GM21515 (cell line): ENCODE measurements around the gene STPG2.

Source experiments
- ATAC-seq: cut with Tn5 transposase; IDR thresholded peaks from one replicate; pipeline ENCODE4 v1.9.1; 2021; ENCODE audit not compliant: unreplicated experiment

The STPG2 gene

DNA sequence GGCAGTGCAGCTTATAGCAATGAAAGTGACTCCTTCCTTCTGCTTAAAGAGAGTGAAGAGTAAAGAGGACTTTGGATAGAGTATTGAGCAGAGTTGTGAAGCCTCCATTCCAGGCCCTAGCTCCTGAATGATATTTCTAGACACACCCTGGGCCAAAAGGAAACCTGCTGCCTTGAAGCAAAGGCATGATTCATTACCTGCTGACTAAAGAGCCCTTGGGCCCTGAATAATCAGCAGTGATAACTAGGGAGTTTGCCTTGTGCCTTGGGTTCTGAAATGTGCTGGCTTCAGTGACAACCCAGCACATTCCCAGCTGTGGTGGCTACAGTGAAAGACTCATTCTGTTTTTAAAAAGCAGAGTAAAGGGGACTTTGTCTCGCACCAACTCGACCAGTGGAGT is 49.2 kb downstream of the STPG2 start:
- ATAC-seq = no peak

DNA sequence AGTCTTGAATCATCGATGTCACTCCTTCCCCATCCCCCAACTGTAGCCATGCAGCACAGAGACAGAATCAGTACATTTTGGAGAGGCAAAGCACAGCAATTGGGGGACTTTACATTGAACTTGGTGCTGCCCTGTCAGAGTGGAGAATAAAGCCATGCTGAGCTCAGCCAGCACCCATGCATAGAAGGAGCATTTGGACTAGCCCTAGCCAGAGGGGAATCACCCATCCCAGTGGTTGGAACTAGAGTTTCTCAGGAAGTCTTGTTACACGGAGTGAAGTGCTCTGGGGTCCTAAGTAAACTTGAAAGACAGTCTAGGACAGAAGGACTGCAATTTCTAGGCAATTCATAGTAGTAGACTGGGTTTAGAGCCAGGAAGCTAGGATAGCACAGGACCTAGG is 49.6 kb downstream of the STPG2 start:
- ATAC-seq = no peak

DNA sequence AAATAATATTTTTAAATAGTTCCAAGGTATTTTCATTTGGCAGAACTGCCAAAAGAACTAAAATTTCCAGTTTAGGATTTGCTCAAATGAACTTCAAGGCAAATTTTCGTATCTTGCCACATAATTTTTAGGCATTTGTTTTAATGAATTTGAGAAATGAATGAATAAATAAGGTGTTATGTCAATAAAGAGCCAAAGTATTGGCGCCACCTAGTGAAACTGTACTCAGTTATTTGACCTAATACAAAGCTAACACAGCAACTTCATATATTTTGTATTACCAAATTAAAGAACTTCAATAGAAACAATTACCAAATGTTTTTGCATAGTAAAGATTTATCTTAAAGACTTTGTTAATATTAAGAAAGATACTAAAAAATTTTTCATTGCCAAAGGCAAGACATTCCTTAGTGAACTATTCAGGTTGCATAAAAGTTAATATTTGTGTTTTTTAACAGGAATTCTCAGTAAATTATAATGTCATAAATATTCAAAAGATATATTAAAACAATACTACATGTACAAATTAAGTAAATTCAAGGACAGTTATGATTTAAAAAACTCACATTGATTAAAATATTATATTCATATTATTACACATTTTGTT is 50.3 kb downstream of the STPG2 start:
- no peak for ATAC-seq

DNA sequence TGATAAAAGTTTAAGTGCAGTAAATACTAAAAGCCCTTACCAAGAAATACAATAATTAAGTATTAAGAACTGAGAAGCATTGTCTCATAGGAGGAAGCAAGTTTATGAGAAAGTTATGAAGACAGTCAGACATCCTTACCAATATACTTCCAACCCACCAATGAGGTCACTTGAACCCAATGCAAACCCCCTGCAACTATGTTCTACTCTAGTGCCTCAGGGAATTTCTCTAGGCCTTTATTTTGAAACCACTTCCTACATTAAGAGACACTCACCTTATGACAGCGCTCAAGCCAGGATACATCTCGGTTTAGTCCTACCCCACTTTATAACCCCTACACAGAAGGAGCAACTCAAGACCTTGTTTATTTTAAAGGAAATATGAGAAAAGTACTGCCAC is 61.3 kb downstream of the STPG2 start:
- ATAC-seq = no peak

DNA sequence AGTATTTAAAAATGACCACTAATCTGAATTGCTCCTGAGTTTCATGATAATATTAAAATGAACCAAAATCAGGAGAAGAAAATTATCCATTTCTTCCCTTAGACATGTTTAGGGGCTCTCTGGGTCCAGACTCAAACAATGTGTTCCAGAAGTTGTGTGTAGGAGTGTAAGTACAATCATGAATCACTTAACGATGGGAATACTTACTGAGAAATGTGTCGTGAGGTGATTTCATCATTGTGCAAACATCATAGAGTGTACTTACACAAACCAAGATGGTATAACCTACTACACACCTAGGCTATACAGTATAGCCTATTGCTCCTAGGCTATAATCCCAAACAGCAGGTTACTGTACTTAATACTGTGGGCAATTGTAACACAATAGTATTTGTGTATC is 74.8 kb downstream of the STPG2 start:
- no peak for ATAC-seq

DNA sequence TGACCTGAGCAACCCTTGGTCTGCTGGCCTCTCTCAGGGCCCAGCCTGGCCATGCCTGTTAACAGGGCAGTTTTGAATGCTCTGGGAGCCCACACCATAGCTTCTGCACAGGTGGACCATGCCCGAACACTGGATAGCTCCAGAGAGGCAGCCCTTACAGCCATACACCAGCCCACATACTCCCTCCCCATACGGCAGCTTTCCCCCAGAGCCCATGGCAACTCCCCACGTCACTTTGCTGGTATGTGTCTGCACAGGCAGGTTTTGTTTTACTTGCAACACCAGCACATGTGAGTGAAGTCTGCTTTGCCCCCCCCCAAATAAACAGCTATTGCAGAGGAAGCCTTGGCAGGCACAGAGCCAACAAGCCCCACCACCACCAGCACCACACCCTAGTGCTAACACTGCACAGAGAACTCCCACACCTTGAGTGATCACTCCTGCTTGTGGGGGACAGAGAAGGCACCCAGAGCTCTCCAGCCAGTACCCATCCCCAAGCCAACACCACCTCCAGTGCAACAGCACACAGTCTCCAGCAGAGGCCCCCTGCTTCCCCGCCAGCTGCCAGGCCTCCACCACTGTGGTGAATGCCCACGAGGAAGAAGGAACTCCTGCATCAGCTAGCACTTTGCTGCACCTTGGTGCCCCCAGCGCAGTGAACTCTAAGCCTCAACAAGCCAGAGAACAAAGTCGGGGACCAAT is 87.3 kb downstream of the STPG2 start:
- ATAC-seq = no peak

DNA sequence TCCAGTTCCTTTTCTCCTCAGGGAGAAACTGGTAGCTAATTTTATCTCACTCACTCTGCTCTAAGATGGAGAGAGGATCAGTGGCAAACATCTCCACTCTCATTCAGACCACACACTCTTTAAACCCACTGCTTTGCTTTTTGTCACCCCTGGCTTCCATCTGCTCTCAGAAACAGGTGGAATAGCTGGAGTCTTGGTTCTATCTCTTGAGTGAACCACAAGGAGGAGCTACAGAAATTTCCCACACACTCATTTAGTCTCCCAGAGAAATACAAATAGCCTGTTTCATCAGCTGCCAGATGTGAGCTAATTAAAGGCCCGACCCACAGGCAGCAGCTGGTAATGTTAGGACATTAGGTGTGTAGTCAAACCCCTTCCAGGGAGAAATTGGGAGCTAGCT is 96.6 kb downstream of the STPG2 start:
- ATAC-seq = no peak

DNA sequence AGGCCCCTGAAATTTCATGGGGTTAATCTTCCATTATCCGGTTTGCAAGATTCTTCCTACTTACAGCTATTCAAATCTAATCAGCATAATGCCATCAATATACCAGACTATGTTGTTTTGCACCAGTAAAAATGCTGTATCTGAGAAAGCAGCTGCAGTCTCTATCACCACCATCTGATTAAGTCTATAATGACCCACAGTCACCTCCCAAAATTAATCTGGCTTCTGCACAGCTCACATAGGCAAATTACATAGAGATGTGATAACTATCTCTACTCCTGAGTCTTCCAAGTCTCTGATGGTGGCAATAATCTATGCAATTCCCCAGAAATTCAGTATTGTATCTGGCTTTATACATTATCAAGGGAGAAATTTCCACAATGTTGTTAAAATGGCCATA is 113.2 kb downstream of the STPG2 start:
- no peak for ATAC-seq

DNA sequence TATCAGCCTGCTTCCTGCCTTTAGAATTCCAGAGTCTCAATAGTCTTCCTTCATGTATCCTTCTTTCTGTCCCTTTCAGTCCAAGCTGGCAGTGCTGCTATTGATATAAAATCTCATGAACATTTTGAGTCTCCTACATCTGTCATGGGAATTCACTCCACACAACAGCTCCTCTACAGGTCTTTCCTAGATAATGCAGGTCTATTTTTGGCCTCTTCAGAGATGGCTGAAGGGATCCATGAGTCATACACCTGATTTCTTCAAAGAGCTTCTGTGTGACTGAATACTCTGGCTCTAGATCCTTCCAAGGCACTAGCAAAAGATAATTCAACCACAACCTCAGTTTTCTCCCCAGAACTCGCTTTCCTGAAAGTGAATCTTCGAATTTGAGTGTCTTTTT is 115.4 kb downstream of the STPG2 start:
- ATAC-seq = no peak

DNA sequence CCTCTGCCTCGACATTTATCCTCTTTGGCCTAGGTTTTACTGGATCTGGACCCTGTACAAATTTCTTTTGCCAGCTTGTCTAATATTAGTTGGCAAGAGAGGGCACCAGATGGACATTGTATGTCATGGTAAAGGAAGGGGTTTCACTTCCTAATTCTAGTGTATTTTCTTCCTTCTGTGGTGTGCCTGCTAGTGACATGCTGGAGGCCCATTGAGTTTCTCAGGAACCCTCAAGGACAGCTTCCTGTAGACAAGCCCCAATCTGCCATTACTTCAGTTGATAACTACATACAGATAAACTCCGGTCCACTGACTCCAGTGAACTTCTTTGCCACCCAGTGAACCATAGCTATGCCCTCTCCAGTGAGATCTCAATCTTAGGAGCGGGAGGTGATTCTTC is 116.9 kb downstream of the STPG2 start:
- no peak for ATAC-seq

DNA sequence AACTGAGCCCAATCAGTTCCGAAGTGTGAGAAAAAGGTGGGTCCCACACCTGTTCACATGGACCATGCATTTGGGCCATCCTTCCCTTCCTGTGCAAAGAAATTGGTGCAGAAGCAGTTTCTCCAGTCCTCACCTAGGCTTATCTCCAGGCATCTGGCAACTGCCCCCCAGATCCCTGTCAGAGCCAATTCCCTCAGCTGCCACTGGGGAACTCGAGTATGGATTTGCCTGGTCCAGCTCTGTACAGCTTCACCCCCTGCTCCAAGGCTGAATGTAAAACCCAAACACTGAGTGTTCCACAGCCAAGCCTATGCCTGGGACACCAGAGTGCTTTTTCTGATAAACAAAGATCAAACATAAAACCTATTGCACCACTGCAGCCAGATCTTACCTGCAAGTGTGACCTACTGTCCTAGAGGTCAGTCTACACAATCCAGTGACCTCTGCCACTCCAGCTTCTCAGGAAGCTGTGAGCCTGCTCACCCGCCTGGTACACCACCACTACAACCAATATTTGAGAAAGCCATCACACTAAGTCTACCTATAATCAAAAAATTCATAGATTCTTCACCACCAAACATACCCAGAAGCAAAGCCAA is 136.4 kb downstream of the STPG2 start:
- ATAC-seq = no peak

DNA sequence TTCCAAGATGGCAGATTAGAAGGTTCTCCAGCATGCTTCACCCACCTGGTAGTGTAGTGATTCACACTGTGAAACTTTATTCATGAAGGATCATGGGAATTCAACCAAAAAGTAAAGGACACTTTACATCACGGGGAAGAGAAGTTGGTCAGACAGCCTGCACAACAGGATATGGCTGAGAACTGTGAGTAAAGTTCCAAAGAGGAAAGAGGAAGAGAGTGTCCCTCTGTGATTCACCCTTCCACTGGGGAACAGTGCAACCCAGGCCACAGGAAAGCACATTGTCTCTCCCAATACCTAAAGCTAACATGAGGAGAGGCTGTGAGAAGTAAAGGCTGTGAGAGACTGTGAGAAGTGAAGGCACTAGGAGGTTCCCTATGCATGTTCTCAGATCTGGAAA is 137.2 kb downstream of the STPG2 start:
- no peak for ATAC-seq

DNA sequence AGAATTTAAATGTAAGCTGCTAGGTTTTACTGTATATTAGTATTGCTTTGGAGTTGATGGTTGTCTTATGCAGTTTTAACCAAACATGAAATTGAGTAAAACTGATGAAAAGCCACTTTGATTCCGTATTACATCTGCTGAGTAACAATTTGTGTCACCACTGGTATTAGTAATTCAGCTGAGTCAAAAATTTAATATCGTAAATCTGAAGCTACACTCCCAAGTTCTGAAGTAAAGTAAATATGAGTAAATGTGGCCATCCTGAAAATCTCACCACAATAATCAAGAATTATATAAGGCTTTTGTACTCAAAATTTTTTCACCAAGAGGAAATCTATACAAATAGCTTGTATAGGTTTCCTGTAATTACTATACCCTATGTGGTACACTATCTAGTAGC is 142.3 kb downstream of the STPG2 start:
- no peak for ATAC-seq

DNA sequence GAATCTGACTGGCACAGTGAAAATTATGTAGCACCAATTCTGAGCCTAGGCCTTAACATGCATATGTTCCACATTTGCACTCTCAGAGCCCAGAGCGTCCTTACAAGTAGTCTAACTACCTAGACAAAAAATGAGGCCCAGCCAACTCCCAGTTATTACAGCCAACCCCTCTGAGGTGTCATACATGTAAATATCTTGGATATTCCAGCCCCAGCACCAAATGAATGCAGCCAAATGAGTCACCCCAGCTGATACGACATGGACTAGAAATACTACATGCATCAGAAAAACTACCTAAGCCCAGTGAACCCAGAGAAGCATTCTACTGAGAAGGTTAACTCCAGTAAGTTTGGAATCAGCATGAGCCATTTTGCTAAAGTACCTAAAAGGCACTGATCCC is 145.1 kb downstream of the STPG2 start:
- no peak for ATAC-seq

DNA sequence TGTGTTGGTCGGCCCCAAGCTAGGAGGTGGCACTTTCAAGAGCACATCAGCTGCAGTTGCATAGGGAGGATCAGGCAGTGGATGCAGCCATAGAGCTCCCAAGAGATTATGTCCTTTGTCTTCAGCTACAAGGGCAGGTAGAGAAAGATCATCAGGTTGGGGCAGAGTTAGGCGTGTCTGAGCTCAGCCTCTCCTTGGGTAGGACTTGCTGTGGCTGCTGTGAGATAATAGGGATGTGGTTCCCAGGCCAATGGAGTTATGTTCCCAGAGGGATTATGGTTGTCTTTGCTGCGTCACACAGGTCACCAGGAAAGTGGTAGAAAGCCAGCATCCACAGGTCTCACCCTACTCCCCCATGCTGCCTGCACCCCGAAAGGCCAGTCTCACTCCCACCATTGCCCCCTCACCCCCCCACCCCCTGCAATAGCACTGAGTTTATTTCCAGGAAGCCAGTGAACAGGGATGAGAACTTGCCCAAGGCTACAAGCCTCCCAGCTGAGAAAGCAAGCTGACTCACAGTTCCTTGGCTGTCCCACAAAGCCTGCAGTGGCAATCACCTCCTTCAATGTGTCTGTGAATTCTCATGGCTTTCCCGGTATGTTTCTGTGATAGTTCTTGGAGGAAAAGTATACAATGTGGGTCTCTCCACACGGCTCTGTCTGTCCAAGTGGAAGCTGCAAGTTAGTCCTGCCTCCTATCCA is 148.4 kb downstream of the STPG2 start:
- no peak for ATAC-seq

DNA sequence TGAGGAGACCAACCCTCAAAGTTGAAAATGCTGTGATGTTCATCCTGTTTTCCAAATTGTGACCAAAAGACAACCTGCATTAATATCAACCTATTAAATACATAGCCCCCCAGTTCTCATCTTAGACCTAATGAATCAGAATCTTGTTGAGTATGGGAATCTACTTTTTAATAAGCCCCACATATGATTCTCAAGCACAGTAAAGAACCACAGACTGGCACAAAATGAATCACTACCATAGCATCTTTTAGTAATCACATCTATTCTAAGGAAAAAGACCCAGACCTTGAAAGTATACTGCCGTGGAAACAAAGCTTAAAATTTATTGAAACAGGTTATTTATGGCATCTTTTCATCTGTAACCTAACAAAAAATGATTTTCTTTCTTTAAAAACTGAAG is 152.9 kb downstream of the STPG2 start:
- no peak for ATAC-seq

DNA sequence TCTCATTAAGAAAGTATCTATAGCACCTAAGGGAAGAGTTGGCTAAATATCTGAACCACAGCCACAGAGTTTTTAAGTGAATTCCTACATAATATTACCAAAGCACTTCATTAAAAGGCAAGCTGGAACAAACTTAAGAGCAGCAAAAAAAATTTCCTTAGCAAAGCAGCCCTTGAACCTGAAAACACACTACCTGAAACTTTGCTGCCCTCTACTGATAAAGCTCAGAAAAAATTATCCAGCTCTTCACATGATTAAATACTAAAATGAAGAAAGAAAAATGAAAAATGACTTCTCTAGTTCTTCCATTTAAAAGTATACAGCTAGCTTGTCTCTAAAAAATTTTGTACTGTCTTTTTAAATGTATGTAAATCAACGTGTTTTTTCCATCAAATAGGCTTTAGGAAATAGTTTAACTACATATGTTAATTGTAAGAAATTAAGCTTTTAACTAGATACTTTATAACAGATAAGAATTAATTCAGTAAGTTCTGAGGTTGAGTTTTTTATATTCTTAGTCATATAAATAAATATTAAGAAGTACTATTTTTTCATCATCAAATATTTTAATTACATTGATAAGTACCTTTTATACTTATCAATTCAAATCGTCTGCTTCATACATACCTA is 156.1 kb downstream of the STPG2 start:
- ATAC-seq = no peak

DNA sequence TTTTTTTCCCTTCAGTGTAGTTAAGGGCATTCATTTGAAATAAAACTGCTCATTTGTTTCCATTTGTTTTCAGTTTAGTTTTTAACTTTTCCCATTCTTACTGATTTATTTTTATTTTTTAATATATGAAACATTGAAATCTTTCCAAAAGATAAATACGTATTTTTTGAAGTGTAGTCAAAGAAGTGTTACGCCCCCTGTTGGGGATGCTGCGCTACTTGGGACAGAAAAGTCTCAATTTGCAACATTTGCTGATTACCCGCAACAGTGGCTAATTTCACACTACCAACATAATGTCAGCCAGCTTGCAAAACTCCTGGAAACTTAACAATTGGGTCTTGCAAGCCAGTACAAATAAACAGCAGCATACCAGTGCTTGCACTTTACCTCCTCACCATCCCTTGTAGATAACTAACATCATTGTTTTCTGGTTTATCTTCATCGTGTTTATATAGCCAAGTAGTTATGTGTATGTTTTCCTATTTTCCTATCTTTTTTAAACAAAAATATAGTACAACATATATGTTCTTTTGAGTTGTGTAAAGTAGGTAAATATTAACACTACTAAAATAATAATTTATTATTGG is 158.6 kb downstream of the STPG2 start:
- ATAC-seq = no peak

DNA sequence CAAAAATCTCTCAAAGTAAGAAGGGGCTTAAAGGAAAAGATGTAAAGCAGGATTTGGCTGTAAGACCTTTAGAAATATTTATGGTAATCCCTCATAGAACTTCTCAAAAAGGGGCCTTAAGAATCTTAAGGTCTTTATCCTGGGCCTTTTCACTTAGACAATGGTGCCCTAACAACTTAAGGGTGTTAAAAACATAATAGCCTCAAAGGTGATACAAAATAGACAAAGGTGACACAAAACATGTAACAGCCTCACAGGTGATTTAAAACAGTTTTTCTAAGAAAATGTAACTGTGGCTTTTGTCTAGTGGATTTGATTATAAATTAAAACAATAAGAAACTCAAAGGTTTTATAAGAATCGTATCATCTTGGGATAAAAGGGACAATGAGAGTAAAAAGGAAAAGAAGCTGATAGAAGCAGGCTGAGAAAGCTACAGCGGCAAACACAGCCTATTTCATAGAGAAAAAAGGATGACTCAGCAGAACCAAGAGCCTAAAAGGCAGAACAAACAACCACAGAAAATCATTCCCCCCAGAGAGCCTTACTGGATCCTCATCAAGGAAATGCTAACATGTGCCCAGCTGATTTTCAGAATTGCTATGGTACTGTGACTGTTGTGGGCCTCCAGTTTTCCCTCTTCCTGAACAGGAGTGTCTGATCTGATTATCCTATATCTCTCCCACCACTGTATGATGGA is 164.3 kb downstream of the STPG2 start:
- no peak for ATAC-seq

DNA sequence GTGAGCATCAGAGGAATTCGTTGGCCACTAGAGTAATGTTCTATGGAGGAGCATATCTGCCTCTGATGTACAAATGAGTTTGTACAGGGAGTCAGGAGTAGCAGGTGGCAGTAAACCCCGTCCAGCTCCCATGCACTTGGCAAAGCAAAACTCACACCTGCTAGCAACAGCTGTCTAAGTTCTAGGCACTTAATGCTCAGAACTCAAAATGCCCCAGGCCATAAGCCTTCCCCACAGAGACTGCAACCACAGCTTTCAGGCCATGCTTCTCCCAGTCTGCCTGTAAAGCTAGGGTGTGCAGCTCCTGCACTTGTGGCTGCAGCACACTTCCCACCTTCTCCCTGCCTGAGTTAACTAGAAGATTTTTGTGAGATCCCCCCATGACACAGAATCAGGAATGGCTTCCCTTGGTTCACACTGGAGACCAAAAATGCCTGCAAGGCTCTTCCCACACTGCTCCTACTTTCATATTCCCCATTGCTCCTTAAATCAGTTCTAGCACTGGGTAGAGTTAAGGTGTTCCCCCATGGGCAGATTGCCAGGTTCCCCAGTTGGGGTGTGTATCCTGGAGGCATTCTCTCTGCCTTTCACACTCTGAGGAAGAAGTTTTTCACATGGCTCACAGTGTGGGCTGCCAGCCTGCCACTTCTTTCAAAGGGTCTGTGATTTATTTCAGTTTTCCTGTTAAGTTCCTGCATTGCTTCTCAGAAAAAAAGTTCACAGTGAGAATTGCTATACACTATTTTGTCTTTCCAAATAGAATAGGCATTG is 189.9 kb downstream of the STPG2 start:
- ATAC-seq = no peak
